Left colon (tissue), 2 donors: ENCODE measurements around the gene MTMR4. TPM values are rescaled to one million over a fixed set of nuclear protein-coding genes. Genes with fewer than 3 reads are reported as not detected.

ENCODE experiments used
- ATAC-seq: fragments of 200-7000 bp; cut with Tn5 transposase; one replicate; pipeline ENCODE4 v1.9.1; 2020; ENCODE audit warnings: mild to moderate bottlenecking, moderate library complexity
- DNase-seq, 2 donors: peaks; one replicate each; pipeline ENCODE4 v3.0.0-alpha.2; 2020
- intact Hi-C, 2 donors: fragments of 100-400 bp; cut with DNase I in 1 of 2; cut with micrococcal nuclease in 1 of 2; formaldehyde crosslinking; loops; one replicate each; pipeline versions ENCODE4 v1.11.2 to v1.14.0; 2022; cut with DNase I, micrococcal nuclease
- total RNA-seq, 2 donors: library from RNA; stranded (reverse); fragmentation: NEBNext Ultra II Directional; extraction: Animal tissue kit (Norgen Biotek cat#: 25700); gene quantifications; one replicate each; pipeline ENCODE4 v1.2.1, GENCODE V29; 2021
- donor health status: DM: no; HTN: no; CAD: no.
- donor health status: DM: yes; HTN: yes; CAD: no.

MTMR4 gene
- total RNA-seq, 2 donors from 2014 or later: 42.2 to 52.4 TPM

DNA sequence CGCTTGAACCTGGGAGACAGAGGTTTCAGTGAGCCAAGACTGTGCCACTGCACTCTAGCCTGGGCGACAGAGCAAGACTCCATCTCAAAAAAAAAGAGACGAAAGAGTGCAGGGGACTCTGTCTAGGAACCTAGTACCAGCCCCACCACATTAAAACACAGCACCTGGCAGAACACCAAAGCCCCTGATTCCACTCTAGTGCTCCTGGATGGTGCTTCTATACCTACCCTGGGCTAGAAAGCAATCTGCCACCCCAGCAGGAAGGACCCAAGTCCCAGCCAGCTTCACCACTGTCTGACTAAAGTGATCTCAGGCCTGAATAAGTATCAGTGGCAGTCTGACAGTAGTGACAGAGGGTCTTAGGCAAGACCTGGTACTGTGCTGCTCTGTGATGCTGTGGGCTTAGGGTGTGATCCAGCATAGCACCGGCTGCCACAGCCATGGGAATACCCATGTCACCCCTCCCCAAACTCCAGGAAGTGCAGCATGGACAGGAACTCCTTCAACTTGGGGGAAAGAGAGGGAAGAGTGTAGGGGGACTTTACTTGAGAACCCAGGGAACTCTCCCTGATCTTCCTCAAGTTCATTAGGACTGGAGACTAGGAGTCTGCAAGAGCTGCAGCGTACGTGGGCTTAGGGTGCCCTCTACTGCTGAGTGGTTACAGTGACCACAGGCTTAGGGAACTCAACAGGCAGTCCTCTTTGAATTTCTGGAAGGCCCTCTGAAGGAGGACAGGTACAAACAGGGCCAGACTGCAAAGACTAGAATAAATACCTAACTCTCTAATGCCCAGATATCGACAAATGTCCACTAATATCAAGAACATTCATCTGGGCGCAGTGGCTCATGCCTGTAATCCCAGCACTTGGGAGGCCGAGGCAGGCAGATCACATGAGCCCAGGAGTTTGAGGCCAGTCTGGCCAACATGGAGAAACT, 67.1 kb downstream of the MTMR4 start:
- peak; percentile 62 to 79 for DNase-seq
- peak; percentile 100 for ATAC-seq
- intact Hi-C loops: loop anchor here in 1 of 2 donors (10.0 kb wide), 1 partner anchor 143 kb away; no protein-coding TSS in a partner anchor

GRCh38 chr17:58446086-58446485, 68.4 kb downstream of the MTMR4 start:
- intact Hi-C loops: loop anchor here in 1 of 2 donors (10.0 kb wide), 1 partner anchor 141 kb away; no protein-coding TSS in a partner anchor
- ATAC-seq: no peak

More at GRCh38 chr17:58446086-58446485, 68.4 kb downstream of the MTMR4 start:
- DNase-seq: no peak

Other genes starting within 250 kb of the MTMR4 start
- under 1 TPM in 1 of 2 donors, not detected in 1; 0.45 TPM for gene MPO, start 233.7 kb downstream of the MTMR4 start, total RNA-seq
- 1 to 10 TPM; 6.1 to 7.9 TPM for gene TSPOAP1, start 185.8 kb downstream of the MTMR4 start, total RNA-seq
- gene SUPT4H1, start 162.4 kb downstream of the MTMR4 start, total RNA-seq: 10 to 100 TPM; 58.1 to 63.0 TPM
- gene RNF43, start 97.1 kb downstream of the MTMR4 start, total RNA-seq: 10 to 100 TPM; 37.3 to 50.5 TPM
- gene HSF5, start 26.2 kb downstream of the MTMR4 start, total RNA-seq: not detected
- under 1 TPM in 1 of 2 donors, not detected in 1; 0.06 TPM for gene TEX14, start 177.4 kb upstream of the MTMR4 start, total RNA-seq
- 1 to 10 TPM; 7.6 to 8.1 TPM for gene RAD51C, start 178.0 kb upstream of the MTMR4 start, total RNA-seq
- under 1 TPM; 0.03 to 0.22 TPM for gene PPM1E, start 241.2 kb upstream of the MTMR4 start, total RNA-seq